ENCODE data around the gene RUBCN.

The RUBCN gene

DNA sequence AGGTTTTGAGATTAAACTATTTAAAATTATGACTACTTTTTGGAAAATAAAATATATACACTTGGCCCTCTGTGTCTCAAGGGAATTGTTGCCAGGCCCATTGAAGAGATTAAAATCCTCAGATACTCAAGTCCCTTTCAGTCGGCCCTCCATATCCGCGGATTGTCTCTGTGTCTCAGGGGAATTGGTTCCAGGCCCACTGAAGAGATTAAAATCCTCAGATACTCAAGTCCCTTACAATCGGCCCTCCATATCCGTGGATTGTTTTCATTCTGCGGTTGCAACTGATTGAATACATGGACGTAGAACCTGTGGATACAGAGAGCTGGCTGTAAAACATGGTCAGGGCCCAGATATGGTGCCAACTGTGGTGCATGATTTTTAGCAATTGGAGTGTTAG is 38.6 kb upstream of the RUBCN start:
- Histone ChIP-seq H3K27me3 (ENCODE audit: insufficient read depth, low read length, poor library complexity, severe bottlenecking) (no peaks in the 10 kb centered on the region), H3K4me1 (ENCODE audit: insufficient read depth, low read length, poor library complexity, severe bottlenecking) (no peaks in the 10 kb centered on the region), H3K9me2 (replicated peaks; ENCODE audit: low read depth, low read length) (no peaks in the 10 kb centered on the region), H2AFZ (ENCODE audit: low read length) (no peak overlapping the region), H3K9ac (ENCODE audit: low read depth, low read length, poor library complexity, severe bottlenecking) (no peak overlapping the region), H3K4me2 (ENCODE audit: low read depth, low read length, poor library complexity, severe bottlenecking) (no peak overlapping the region), H3K36me3 (ENCODE audit: insufficient read depth, low read length) (peaks cover 88% of the 10 kb centered on the region), H3K79me2 (ENCODE audit: insufficient read depth, low read length) (no peaks in the 10 kb centered on the region), H3K9me3 (ENCODE audit: insufficient read depth, low read depth, low read length) (no peaks in the 10 kb centered on the region), H3K4me3 (ENCODE audit: low read length, poor library complexity, severe bottlenecking) (no peak overlapping the region), H4K20me1 (ENCODE audit: insufficient read depth, low read length, poor library complexity, severe bottlenecking) (no peaks in the 10 kb centered on the region), H3F3A (ENCODE audit: low read depth) (no peaks in the 10 kb centered on the region)
- TF ChIP-seq, protein P1, sequence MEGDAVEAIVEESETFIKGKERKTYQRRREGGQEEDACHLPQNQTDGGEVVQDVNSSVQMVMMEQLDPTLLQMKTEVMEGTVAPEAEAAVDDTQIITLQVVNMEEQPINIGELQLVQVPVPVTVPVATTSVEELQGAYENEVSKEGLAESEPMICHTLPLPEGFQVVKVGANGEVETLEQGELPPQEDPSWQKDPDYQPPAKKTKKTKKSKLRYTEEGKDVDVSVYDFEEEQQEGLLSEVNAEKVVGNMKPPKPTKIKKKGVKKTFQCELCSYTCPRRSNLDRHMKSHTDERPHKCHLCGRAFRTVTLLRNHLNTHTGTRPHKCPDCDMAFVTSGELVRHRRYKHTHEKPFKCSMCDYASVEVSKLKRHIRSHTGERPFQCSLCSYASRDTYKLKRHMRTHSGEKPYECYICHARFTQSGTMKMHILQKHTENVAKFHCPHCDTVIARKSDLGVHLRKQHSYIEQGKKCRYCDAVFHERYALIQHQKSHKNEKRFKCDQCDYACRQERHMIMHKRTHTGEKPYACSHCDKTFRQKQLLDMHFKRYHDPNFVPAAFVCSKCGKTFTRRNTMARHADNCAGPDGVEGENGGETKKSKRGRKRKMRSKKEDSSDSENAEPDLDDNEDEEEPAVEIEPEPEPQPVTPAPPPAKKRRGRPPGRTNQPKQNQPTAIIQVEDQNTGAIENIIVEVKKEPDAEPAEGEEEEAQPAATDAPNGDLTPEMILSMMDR (conservative IDR thresholded peaks at IDR 0.05; ENCODE audit: low read length) = no peak
- TF ChIP-seq EZH2phosphoT487 (IDR thresholded peaks at IDR 0.05; ENCODE audit: borderline replicate concordance) = no peak

DNA sequence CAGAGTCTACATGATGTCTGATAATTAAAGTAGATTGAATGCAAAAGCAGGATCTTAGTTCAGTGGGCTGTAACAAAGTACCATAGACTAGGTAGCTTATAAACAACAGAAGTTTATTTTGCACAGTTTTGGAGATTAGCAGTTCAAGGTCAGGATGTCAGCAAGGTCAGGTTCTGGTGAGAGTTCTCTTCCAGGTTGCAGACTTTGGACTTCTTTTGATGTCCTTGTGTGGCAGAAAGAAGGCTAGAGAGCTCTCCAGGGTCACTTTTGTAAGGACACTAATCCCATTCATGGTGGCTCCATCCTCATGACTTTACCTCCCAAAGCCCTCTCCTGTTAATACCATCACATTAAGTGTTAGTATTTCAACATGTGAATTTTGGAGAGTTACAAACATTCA is 25.1 kb upstream of the RUBCN start:
- no peaks in the 10 kb centered on the region for H3F3A ChIP-seq (ENCODE audit: low read depth)
- peaks cover 35% of the 10 kb centered on the region for H3K79me2 ChIP-seq (ENCODE audit: insufficient read depth, low read length)
- H4K20me1 ChIP-seq (ENCODE audit: insufficient read depth, low read length, poor library complexity, severe bottlenecking) = peaks cover under 1% of the 10 kb centered on the region
- no peaks in the 10 kb centered on the region for H3K9me3 ChIP-seq (ENCODE audit: insufficient read depth, low read depth, low read length)
- no peak overlapping the region for H3K4me2 ChIP-seq (ENCODE audit: low read depth, low read length, poor library complexity, severe bottlenecking)
- TF ChIP-seq, protein P1 (conservative IDR thresholded peaks at IDR 0.05; ENCODE audit: low read length) = no peak
- no peak for TF ChIP-seq EZH2phosphoT487 (IDR thresholded peaks at IDR 0.05; ENCODE audit: borderline replicate concordance)
- H2AFZ ChIP-seq (ENCODE audit: low read length) = no peak overlapping the region
- H3K9ac ChIP-seq (ENCODE audit: low read depth, low read length, poor library complexity, severe bottlenecking) = no peak overlapping the region
- no peaks in the 10 kb centered on the region for H3K27me3 ChIP-seq (ENCODE audit: insufficient read depth, low read length, poor library complexity, severe bottlenecking)
- no peaks in the 10 kb centered on the region for H3K9me2 ChIP-seq (replicated peaks; ENCODE audit: low read depth, low read length)
- H3K4me1 ChIP-seq (ENCODE audit: insufficient read depth, low read length, poor library complexity, severe bottlenecking) = peaks cover 2% of the 10 kb centered on the region
- no peak overlapping the region for H3K4me3 ChIP-seq (ENCODE audit: low read length, poor library complexity, severe bottlenecking)
- H3K36me3 ChIP-seq (ENCODE audit: insufficient read depth, low read length) = peaks cover 83% of the 10 kb centered on the region

DNA sequence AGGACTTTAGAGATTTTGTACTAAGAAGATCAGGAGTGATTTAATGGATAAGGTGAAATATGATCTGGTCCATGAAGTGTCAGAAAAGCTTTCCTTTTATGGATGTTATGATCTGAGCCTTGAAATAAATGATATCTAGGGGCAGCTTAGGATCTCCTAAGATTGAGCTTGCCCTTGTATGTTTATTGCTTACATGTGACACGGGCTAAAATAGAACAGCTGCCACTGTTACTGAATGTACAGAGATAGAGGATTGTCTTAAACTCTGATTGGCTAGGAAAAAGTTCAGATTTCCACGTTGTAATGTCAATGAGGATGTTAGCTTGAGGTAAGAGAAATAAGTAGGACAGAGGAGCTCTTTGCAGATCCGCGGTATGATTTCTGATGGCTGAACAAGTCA is 21.8 kb upstream of the RUBCN start:
- TF ChIP-seq EZH2phosphoT487 (IDR thresholded peaks at IDR 0.05; ENCODE audit: borderline replicate concordance) = no peak
- TF ChIP-seq, protein P1 (conservative IDR thresholded peaks at IDR 0.05; ENCODE audit: low read length) = no peak
- Histone ChIP-seq H3K9me3 (ENCODE audit: insufficient read depth, low read depth, low read length) (no peaks in the 10 kb centered on the region), H3K4me2 (ENCODE audit: low read depth, low read length, poor library complexity, severe bottlenecking) (no peak overlapping the region), H3F3A (ENCODE audit: low read depth) (no peaks in the 10 kb centered on the region), H3K36me3 (ENCODE audit: insufficient read depth, low read length) (peaks cover 63% of the 10 kb centered on the region), H4K20me1 (ENCODE audit: insufficient read depth, low read length, poor library complexity, severe bottlenecking) (peaks cover 19% of the 10 kb centered on the region), H3K9me2 (replicated peaks; ENCODE audit: low read depth, low read length) (no peaks in the 10 kb centered on the region), H3K4me3 (ENCODE audit: low read length, poor library complexity, severe bottlenecking) (no peak overlapping the region), H3K9ac (ENCODE audit: low read depth, low read length, poor library complexity, severe bottlenecking) (no peak overlapping the region), H2AFZ (ENCODE audit: low read length) (no peak overlapping the region), H3K79me2 (ENCODE audit: insufficient read depth, low read length) (peaks cover 65% of the 10 kb centered on the region), H3K4me1 (ENCODE audit: insufficient read depth, low read length, poor library complexity, severe bottlenecking) (peaks cover 24% of the 10 kb centered on the region), H3K27me3 (ENCODE audit: insufficient read depth, low read length, poor library complexity, severe bottlenecking) (no peaks in the 10 kb centered on the region)
